ENCODE results near the gene NFIB. TPM values are rescaled to one million over a fixed set of nuclear protein-coding genes. Genes with fewer than 3 reads are reported as not detected.

Gene NFIB
- total and polyA plus RNA-seq, 2 donors (not counting 3 experiments of a cell fraction or from before 2014, with no cell fraction given), result 26.4 to 174 TPM

DNA sequence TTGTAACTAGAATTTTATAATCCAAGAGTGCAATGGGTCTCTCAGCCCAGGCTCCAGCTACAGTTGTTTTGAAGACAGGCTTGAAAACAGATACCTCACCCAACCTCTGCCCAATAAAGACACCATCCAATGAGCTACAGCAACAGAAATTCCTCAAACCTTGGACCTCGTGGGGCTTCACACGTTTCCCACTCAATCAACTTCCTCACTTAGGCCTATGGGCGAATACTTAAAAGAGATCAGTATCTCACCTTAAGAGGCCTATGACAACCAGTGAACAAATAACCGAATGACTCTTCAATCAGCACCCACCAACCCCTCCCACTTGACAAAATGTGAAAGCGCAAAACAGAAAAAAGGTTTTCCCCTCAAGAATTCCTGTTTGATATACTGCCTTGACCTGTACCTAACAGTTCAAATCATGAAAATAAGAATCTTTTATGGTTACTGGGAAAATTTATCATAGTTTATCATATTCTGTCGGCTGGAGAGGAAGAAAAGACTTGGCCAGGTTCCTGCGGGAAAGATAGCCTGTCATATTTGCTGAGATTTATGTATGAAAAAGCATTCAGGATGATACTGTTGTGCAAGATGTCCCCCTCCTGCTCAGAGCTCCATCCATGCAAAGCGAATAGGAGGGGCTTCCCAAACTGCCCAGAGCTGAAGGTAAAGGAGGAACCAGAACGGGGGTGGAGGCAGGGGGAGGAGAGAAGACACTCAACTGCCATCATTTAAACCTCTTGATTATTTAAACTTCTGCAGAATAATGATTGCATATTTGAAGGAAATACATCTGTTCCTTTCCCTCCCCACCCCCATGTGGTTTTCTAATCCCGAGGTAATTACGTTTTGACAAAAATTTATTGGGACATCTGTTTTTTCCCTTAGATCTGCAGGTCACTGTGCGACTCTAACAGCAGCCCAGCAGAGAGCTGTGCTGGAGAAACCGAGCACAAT, 256.3 kb downstream of the NFIB start:
- H3K27me3 ChIP-seq (ENCODE audit: control insufficient read depth in 2 of 2, insufficient read depth in 2 of 2, low read length in 2 of 2), result no peaks in the 10 kb centered on the region
- TF ChIP-seq POLR2AphosphoS5 (IDR thresholded peaks at IDR 0.05; ENCODE audit: insufficient read depth, low read depth, low read length) (no peak), GATA2 (IDR thresholded peaks at IDR 0.05; ENCODE audit: insufficient read depth, insufficient read length, low read depth, low read length) (peak; percentile 16)
- TF ChIP-seq, protein P1, sequence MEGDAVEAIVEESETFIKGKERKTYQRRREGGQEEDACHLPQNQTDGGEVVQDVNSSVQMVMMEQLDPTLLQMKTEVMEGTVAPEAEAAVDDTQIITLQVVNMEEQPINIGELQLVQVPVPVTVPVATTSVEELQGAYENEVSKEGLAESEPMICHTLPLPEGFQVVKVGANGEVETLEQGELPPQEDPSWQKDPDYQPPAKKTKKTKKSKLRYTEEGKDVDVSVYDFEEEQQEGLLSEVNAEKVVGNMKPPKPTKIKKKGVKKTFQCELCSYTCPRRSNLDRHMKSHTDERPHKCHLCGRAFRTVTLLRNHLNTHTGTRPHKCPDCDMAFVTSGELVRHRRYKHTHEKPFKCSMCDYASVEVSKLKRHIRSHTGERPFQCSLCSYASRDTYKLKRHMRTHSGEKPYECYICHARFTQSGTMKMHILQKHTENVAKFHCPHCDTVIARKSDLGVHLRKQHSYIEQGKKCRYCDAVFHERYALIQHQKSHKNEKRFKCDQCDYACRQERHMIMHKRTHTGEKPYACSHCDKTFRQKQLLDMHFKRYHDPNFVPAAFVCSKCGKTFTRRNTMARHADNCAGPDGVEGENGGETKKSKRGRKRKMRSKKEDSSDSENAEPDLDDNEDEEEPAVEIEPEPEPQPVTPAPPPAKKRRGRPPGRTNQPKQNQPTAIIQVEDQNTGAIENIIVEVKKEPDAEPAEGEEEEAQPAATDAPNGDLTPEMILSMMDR (IDR thresholded peaks at IDR 0.05; ENCODE audit: extremely low read depth in 1 of 2, insufficient read depth in 1 of 2, low read depth in 1 of 2, low read length in 2 of 2), result no peak
- H4K20me1 ChIP-seq (replicated peaks; ENCODE audit: control insufficient read depth, extremely low read depth, insufficient read depth, low read length), result no peaks in the 10 kb centered on the region
- ChIA-PET POLR2A (no interaction called here), CTCF (interaction anchor here (1.2 to 1.5 kb wide), 3 partner anchors 35 to 611 kb away, joined by 3 to 4 read pairs (median 3); no protein-coding TSS in a partner anchor)
- H3K36me3 ChIP-seq (ENCODE audit: control insufficient read depth in 2 of 2, extremely low read depth in 1 of 2, insufficient read depth in 2 of 2, low read length in 2 of 2), result no peaks in the 10 kb centered on the region
- intact Hi-C loops (cut with micrococcal nuclease), result loop anchor here (2.0 kb wide), 1 partner anchor 27 kb away; no protein-coding TSS in a partner anchor
- H3K9me3 ChIP-seq (replicated peaks; ENCODE audit: control insufficient read depth, insufficient read depth, low read length), result no peaks in the 10 kb centered on the region
- peaks cover 28% of the 10 kb centered on the region for H3K4me1 ChIP-seq (ENCODE audit: control insufficient read depth, extremely low read depth, insufficient read depth, low read length)
- DNase-seq (ENCODE audit: low read depth, low spot score) (no peak), FAIRE-seq (no peak)
- no TSS peak for BruUV-seq (replicated peaks)
- peak overlapping the region; percentile 91 for H3K4me2 ChIP-seq (ENCODE audit: insufficient read depth, low read length)
- H3K4me3 ChIP-seq (replicated peaks in 1 of 3; ENCODE audit: insufficient read depth in 1 of 3, low read depth in 1 of 3, low read length in 3 of 3), result no peak overlapping the region
- H3K27ac ChIP-seq (ENCODE audit: insufficient read depth, low read depth, low read length), result no peak overlapping the region
- H3K79me2 ChIP-seq (ENCODE audit: control insufficient read depth, insufficient read depth, low read length), result no peaks in the 10 kb centered on the region
- no peak overlapping the region for H3K9ac ChIP-seq (replicated peaks; ENCODE audit: extremely low read depth, insufficient read depth, low read length)
- H2AFZ ChIP-seq (ENCODE audit: low read depth, low read length), result no peak overlapping the region
- no peaks in the 10 kb centered on the region for H3K9me1 ChIP-seq (replicated peaks; ENCODE audit: control insufficient read depth, extremely low read depth, insufficient read depth, low read length)
- dilution Hi-C loops (cut with MboI; ENCODE audit: extremely low pct_ligation_motif_present, low sequenced_read_pairs), result no loop called here

Measured in endothelial cell of umbilical vein (primary cell).